ENCODE results near the gene ZNF831.
A peak's percentile ranks its signal among the peaks of the same experiment; 100 is the strongest.

The ZNF831 gene

DNA sequence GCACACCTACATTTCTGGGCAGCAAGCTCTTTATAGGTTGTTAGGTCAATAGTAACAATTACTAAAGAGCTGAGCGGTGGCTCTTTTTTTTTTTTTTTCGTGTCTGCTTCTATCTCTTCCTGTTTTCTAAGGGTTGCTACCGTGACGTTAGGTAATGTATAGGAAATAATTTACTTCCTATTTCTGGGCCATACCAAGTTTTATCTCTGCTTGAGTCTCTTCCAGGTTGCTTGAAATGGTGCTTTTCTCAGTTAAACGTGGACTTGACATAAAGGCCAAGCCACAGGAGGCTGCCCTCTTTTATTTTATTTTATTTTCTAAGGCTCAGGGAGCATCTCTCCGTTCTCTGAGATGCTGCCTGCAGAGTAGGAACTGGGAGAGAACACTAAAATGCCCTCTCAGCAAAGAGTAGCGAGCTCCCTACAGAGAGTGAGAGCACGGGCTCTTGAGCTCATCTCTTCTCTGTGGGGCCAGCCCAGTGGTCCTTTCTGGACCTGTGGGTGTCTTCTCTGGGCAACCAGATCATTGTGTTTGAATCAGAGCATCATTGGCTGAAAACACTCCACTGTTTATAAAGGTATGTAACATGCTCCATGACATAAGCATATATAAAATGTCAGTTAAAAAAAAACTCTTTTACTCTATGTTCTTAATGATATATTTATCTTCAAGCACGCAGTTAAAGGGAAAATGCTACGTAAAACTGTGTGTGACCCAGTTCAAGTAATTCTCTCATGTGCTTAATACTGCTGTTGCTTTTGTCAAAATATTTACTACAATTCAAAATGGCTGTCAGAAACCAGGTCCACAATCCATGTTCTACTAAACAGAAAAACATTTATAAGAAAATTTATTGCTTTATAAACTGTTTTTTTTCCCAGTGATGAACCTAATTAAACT, at the start of gene ZNF831:
Gene ZNF831 (plus strand): TSS at position 191 of the 900 bp plus-strand sequence. CDS start 27,199 bp downstream, outside the sequence.
- DNase-seq, result peak; percentile 61

DNA sequence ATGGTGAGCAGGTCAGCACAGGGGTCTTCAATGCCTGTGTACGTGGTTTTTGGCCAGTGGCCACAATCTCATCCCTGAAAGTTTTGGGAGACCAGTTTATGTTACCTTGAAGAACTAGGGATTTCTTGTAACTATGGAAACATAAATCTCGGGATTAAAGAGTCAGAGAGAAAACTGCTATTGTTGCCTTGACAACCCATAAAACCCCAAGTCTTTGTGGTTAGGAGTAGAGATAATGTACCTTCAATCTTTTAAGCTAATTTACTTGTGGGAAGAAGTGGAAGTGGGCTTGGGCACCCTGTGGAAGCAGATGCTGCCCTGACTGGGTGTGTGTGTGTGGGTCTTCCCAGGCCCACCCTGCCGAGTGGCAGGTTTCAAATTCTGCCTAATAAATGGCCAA, 46.1 kb upstream of the ZNF831 start:
- DNase-seq, result no peak

GRCh38 chr20:59118855-59119254, 44.8 kb upstream of the ZNF831 start:
- DNase-seq, result no peak

DNA sequence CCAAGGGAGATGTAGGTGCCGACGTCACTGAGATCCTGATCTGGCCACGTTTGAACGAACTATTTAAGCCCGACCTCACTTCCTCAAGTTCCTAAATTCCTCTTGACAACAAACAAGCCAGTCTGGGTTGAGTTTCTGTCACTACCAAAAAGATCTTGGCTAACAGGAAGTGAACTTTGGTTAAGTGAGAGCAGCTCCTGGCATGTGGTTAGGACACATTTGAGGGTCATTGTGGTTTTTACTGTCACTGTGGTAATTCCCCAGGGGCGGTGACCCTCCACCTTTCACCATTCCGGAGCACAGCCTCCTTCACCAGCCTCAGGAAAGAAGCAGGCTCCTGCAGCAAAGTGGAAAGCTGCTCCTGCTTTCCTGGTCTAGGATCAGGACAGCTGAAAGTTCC, 43.1 kb upstream of the ZNF831 start:
- DNase-seq, result peak; percentile 28

DNA sequence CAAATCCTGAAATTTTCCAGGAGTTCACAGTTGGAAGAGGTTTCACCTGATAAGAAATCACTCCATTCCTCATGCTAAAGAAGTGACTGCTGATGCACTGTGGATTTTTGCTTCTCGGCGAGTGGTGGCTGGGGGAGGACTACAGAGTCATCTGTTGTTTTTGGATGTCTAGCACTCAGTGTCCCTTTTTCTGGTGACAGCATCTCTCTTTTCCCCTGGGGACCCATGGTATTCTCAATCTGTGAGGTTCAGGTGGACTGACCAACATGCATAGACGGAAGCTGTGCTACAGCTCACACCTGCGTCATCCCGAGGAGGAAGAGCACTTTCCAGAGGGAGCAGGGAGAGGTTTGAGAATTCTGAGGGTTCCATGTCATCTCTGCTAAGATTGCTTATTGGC, 42.7 kb upstream of the ZNF831 start:
- no peak for DNase-seq

GRCh38 chr20:59121714-59122565, 41.7 kb upstream of the ZNF831 start:
- no peak for DNase-seq

DNA sequence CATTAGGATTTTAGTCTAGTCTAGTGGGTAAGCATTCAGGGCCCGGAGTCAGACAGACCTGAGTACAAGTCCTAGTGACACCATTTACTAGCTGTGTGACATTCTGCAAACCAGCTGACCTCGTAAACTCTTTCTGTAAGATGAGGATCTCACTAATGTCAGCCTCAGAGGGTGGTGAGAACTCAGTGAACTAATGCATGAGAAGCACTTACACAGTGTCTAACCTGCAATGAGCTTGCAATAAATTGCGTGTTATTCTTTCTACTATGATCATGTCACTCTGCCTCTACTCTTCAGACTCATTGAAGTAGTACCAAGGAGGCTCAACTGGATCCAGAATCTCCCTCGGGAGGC, 41.1 kb upstream of the ZNF831 start:
- DNase-seq, result no peak

- DNase-seq, result no peak
Measured at GRCh38 chr20:59123011-59123677, 40.5 kb upstream of the ZNF831 start.

DNA sequence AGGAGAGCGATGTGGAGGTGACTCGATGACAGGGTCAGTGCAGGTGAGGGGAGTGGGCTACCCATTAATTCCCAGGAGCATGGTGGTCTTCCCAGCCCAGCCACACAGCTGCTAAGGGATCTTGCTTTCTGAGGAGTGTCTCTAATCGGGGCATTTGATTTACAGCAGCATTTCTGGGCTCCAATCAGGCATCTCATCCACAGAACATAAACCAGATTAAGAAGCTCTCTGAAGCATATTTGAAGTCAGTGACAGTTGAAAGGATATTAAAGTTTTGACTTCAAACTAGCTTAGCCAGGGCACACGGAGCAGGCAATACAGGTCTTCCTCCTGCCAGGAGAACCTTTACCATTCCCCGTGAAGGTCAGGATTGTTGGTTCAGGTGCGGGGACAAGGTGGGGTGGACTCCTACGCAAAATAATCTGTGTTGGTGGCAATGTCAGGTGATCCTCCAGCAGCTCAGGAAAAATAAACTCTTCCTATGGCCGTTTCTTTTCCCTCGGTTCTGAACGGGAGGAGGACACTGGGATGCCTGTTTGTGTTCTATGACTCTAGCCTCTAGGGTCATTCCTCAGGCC, 39.9 kb upstream of the ZNF831 start:
- no peak for DNase-seq

DNA sequence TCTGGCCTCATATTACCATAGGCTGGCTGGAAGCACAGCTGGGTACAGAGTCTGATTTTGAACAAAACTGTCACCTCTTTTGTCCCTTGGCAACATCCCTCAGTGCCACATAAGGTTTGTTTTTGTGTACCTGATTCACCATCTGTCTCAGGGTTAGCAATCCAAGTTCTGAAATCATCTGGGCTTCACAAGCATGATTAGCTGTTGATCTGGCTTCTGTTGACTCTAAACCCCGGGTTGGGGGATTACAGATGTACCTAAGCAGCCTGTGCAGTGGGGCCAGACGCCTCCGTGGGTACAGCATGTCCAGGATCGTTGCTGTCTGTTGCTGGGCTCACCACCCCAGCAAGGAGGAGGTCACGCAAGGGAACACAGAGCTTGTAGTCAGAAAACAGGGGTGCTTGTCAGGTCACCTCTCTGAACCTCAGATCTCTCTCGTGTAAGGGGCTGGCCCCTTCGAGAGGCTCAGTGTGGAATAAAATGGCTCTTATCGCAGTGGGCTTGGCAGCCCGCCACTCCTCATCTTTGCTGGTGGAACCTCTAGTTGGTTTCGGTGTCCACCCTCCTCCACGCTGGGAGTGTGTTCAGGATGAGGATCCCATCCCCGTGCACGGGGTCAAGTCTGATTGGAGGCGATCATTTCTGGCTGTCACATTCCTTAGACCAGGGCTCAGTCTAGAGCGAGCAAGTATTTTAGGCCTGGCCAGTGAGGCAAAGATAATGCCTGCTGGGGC, 39.2 kb upstream of the ZNF831 start:
- DNase-seq, result no peak

GRCh38 chr20:59125332-59125731, 38.3 kb upstream of the ZNF831 start:
- DNase-seq, result no peak

- no peak for DNase-seq
Measured at GRCh38 chr20:59125836-59126235, 37.8 kb upstream of the ZNF831 start.

DNA sequence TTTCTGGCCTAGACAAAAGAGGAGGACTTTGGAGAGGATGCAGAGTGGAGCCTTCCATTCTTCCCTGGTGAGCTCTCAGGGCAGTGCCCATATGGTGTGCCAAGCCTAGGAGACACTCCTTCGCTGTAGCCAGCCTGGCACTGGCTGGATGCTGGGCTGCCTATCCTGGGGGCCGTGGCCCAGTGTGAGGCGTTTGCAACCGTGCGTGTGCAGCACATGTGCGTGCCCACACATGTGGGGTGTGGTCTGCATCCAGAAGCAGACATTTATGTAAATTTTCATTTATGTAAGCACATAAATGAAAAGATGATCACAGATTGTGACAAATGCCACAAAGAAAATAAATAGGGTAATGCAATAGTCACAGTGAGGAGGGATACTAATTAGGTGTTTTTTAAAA, 35.8 kb upstream of the ZNF831 start:
- no peak for DNase-seq

DNA sequence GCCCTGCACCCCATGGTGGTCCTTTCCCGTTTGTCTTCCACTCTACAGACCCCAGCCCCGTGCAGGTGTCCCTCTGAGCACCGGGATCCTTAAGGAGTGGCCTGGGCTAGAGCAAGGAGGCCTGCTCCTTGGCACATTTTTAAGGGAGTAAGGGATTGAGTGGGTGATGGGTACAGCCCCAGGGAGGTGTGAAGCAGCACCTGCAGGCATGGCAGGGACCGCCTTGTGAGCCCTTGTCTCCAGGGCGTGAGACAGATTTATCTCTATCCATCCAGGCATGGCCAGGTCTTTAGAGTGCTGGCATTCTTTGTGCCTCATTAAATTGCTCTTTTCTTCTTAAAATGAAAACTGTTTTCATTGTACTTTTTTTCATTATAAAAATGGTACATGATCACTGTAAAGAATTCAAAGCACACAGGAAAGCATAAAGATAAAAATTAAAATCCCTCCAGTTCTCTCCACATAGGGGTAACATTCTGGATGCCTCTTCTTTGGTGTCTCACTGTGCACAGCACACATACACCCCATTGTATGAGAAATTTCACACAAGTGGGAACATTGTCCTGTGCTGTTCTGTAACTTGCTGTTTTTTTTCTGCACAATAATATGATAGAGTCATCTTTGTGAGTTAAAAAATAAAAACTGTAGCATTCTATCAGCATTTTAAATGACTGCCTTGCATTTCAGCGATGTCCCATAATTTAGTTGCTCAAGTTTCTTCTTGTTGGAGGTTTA, 31.9 kb upstream of the ZNF831 start:
- no peak for DNase-seq

- peak; percentile 33 for DNase-seq
Measured at GRCh38 chr20:59134182-59134581, 29.4 kb upstream of the ZNF831 start.

GRCh38 chr20:59135093-59135492, 28.5 kb upstream of the ZNF831 start:
- DNase-seq, result no peak

DNA sequence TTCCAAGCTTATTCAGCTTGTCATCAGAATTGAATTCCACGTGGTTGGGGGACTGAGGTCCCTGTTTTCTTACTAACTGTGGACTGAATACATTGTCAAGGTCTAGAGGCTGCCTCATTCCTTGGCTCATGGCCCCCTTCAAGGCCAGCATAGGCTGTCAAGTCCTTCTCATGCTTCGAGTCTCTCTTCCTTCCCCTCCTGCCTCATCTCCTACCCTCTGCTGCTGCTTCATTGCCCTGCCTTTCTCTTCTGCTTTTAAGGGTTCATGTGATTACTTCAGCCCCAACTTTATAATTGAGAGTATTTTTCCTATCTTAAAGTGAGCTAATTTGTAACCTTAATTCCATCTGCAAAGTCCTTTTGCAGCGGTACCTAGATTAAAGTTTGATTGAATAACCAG, 27.6 kb upstream of the ZNF831 start:
- no peak for DNase-seq

- DNase-seq, result no peak
Measured at GRCh38 chr20:59137532-59137931, 26.1 kb upstream of the ZNF831 start.

- DNase-seq, result no peak
Measured at GRCh38 chr20:59138114-59138748, 25.4 kb upstream of the ZNF831 start.

- peak; percentile 47 for DNase-seq
Measured at GRCh38 chr20:59139998-59140397, 23.6 kb upstream of the ZNF831 start.

All from hematopoietic multipotent progenitor cell treated with erythropoietin and hydrocortisone succinate and interleukin-3 and kit ligand, for 6 days (in vitro differentiated cells).